Endothelial cell of umbilical vein (primary cell): ENCODE results near the gene DAND5. TPM values are rescaled to one million over a fixed set of nuclear protein-coding genes. Genes with fewer than 3 reads are reported as not detected.

ENCODE experiments used
- BruUV-seq: library from RNA; stranded (reverse); fragments of 400-500 nt; replicated peaks from 2 replicates; lab custom pipeline; 2021; lab: Mats Ljungman, UMichigan
- CTCF ChIA-PET: fragments of 300-600, 350-600 bp; sonication (Branson Sonifier 250); formaldehyde crosslinking; loops from one replicate; lab custom pipeline; 2021; ENCODE audit warnings: antibody characterized with exemption, inconsistent platforms; lab: Charles Lee
- POLR2A ChIA-PET: fragments of 300-600, 350-600 bp; sonication (Branson Sonifier 250); formaldehyde crosslinking; loops from one replicate; lab custom pipeline; 2021; ENCODE audit warnings: antibody characterized with exemption, inconsistent platforms; lab: Charles Lee
- DNase-seq: peaks from one replicate; pipeline ENCODE4 v3.0.0-alpha.2; 2011; ENCODE audit warnings: low read depth, low spot score
- FAIRE-seq: peaks from 2 replicates; lab custom pipeline; 2011; peaks lifted over from hg19 to GRCh38; lab: Jason Lieb, UNC
- H2AFZ ChIP-seq: 2 replicates; pipeline ENCODE4 v1.6.0; 2012; ENCODE audit warnings: low read depth, low read length, control low read depth, inconsistent platforms
- H3K27ac ChIP-seq: 2 replicates; pipeline ENCODE4 v1.5.1; 2011; ENCODE audit warnings: low read depth, mild to moderate bottlenecking, control low read depth, low read length, moderate library complexity; ENCODE audit not compliant: insufficient read depth
- H3K27me3 ChIP-seq, 2 experiments: 2 replicates each; pipeline versions ENCODE4 v1.6.0 to v1.6.1; 2011; ENCODE audit warnings: low read length in 2 of 2, mixed read lengths in 1 of 2; ENCODE audit not compliant: control insufficient read depth in 2 of 2, insufficient read depth in 2 of 2
- H3K36me3 ChIP-seq, 2 experiments: 2 replicates in 1 of 2; 3 replicates in 1 of 2; pipeline ENCODE4 v1.5.1; 2011; ENCODE audit warnings: low read length in 2 of 2, mild to moderate bottlenecking in 1 of 2, moderate library complexity in 1 of 2; ENCODE audit not compliant: control insufficient read depth in 2 of 2, insufficient read depth in 2 of 2; ENCODE audit errors: extremely low read depth in 1 of 2
- H3K4me1 ChIP-seq: 3 replicates; pipeline ENCODE4 v1.5.1; 2011; ENCODE audit warnings: mild to moderate bottlenecking, low read length; ENCODE audit not compliant: control insufficient read depth, insufficient read depth; ENCODE audit errors: extremely low read depth
- H3K4me2 ChIP-seq: 2 replicates; pipeline ENCODE4 v1.6.1; 2011; ENCODE audit warnings: low read length, control low read depth, mixed read lengths; ENCODE audit not compliant: insufficient read depth
- H3K4me3 ChIP-seq, 3 experiments: fragments of 200-600 bp in 1 of 3; sonication (generic), shearing (Covaris generic) in 1 of 3; replicated peaks in 1 of 3; 2 replicates each; pipeline ENCODE4 v1.5.1; 2011 to 2016; ENCODE audit warnings: control low read depth in 3 of 3, low read length in 3 of 3, mild to moderate bottlenecking in 2 of 3, inconsistent platforms in 1 of 3, low read depth in 1 of 3, moderate library complexity in 1 of 3; ENCODE audit not compliant: insufficient read depth in 1 of 3
- H3K79me2 ChIP-seq: 2 replicates; pipeline ENCODE4 v1.6.0; 2012; ENCODE audit warnings: low read length, inconsistent platforms; ENCODE audit not compliant: control insufficient read depth, insufficient read depth
- H3K9ac ChIP-seq: replicated peaks from 2 replicates; pipeline ENCODE3; 2011; ENCODE audit warnings: low read length, control low read depth; ENCODE audit not compliant: insufficient read depth; ENCODE audit errors: extremely low read depth
- H3K9me1 ChIP-seq: replicated peaks from 3 replicates; pipeline ENCODE4 v1.6.0; 2011; ENCODE audit warnings: mild to moderate bottlenecking, low read length; ENCODE audit not compliant: control insufficient read depth, insufficient read depth; ENCODE audit errors: extremely low read depth
- H3K9me3 ChIP-seq: replicated peaks from 2 replicates; pipeline ENCODE4 v1.5.1; 2012; ENCODE audit warnings: low read length, inconsistent platforms; ENCODE audit not compliant: control insufficient read depth, insufficient read depth
- H4K20me1 ChIP-seq: replicated peaks from 2 replicates; pipeline ENCODE3; 2011; ENCODE audit warnings: mild to moderate bottlenecking, low read length; ENCODE audit not compliant: control insufficient read depth, insufficient read depth; ENCODE audit errors: extremely low read depth
- CTCF ChIP-seq, 2 donors: IDR thresholded peaks; 1 replicate in 1 of 2; 2 replicates in 1 of 2; pipeline ENCODE4 v1.5.1; 2011; ENCODE audit warnings: low read length in 2 of 2, mild to moderate bottlenecking in 2 of 2, moderate library complexity in 2 of 2, control low read depth in 1 of 2, inconsistent platforms in 1 of 2, low read depth in 1 of 2; ENCODE audit not compliant: insufficient read depth in 1 of 2; ENCODE audit errors: extremely low read depth in 1 of 2
- EZH2 ChIP-seq: IDR thresholded peaks from 2 replicates; pipeline ENCODE4 v1.6.1; 2012; ENCODE audit warnings: borderline replicate concordance, low read depth, mild to moderate bottlenecking, moderate library complexity, low read length, inconsistent platforms; ENCODE audit not compliant: severe bottlenecking
- FOS ChIP-seq: IDR thresholded peaks from 2 replicates; pipeline ENCODE4 v1.6.1; 2011; ENCODE audit warnings: mild to moderate bottlenecking, low read length, moderate library complexity, borderline replicate concordance; ENCODE audit not compliant: insufficient read depth
- GATA2 ChIP-seq: IDR thresholded peaks from 2 replicates; pipeline ENCODE4 v1.7.0; 2011; ENCODE audit warnings: low read depth, mild to moderate bottlenecking, moderate library complexity, mixed read lengths, low read length; ENCODE audit not compliant: insufficient read length, insufficient read depth
- JUN ChIP-seq: IDR thresholded peaks from 2 replicates; pipeline ENCODE4 v1.6.1; 2011; ENCODE audit warnings: borderline replicate concordance, low read depth; ENCODE audit not compliant: insufficient read length, insufficient read depth
- MAX ChIP-seq: IDR thresholded peaks from 2 replicates; pipeline ENCODE4 v1.6.1; 2011; ENCODE audit not compliant: insufficient read depth, insufficient read length
- MYC ChIP-seq: IDR thresholded peaks from one replicate; pipeline ENCODE4 v1.6.1; 2011; ENCODE audit warnings: mild to moderate bottlenecking, low read depth, low read length
- POLR2A ChIP-seq: IDR thresholded peaks from 2 replicates; pipeline ENCODE4 v1.6.1; 2012; ENCODE audit warnings: low read depth, mild to moderate bottlenecking, control low read depth, low read length
- POLR2AphosphoS5 ChIP-seq: IDR thresholded peaks from 2 replicates; pipeline ENCODE4 v1.6.1; 2012; ENCODE audit warnings: low read depth, mild to moderate bottlenecking, control low read depth, low read length, moderate library complexity; ENCODE audit not compliant: insufficient read depth
- dilution Hi-C: fragments of 300-500 bp; cut with MboI; formaldehyde crosslinking; loops from one replicate; pipeline ENCODE4 v1.15.0; 2019; ENCODE audit warnings: low sequenced_read_pairs; ENCODE audit not compliant: extremely low pct_ligation_motif_present
- intact Hi-C: fragments of 100-400 bp; cut with micrococcal nuclease; formaldehyde crosslinking; loops from one replicate; pipeline ENCODE4 v1.10.0; 2022
- polyA plus RNA-seq, 4 experiments: library from polyadenylated mRNA; depleted of rRNA in 3 of 4; stranded (reverse) in 3 of 4; unstranded in 1 of 4; fragments of >200 nt; gene quantifications; 2 replicates each; pipeline versions ENCODE4 v1.2.1 to v1.2.3, GENCODE V29; 2011 to 2012; ENCODE audit warnings: missing spikeins in 1 of 4
- total RNA-seq: library from RNA; stranded (reverse); gene quantifications from 2 replicates; pipeline ENCODE4 v1.2.3, GENCODE V29; 2021

DAND5 gene
- total and polyA plus RNA-seq, 2 donors (not counting 3 experiments of a cell fraction or from before 2014, with no cell fraction given) = 0.06 to 0.20 TPM

GRCh38 chr19:12992729-12993128, 23.4 kb downstream of the DAND5 start:
- ChIA-PET CTCF (interaction anchor here (0.8 to 3.7 kb wide), 7 partner anchors 8 to 68 kb away, joined by 3 to 24 read pairs (median 4); no protein-coding TSS in a partner anchor), POLR2A (no interaction called here)
- Histone ChIP-seq H3K4me3 (no peak overlapping the region), H3K79me2 (no peaks in the 10 kb centered on the region), H3K36me3 (no peaks in the 10 kb centered on the region), H4K20me1 (no peaks in the 10 kb centered on the region), H3K9me1 (no peaks in the 10 kb centered on the region), H3K9ac (no peak overlapping the region), H3K27ac (no peak overlapping the region), H3K4me1 (peaks cover 5% of the 10 kb centered on the region), H3K9me3 (no peaks in the 10 kb centered on the region), H3K27me3 (no peaks in the 10 kb centered on the region), H3K4me2 (no peak overlapping the region), H2AFZ (no peak overlapping the region)
- no TSS peak for BruUV-seq
- TF ChIP-seq POLR2AphosphoS5 = no peak
- no peak for TF ChIP-seq MYC
- no peak for TF ChIP-seq FOS
- no peak for TF ChIP-seq CTCF (IDR thresholded peaks at IDR 0.05; ENCODE audit: extremely low read depth in 1 of 2, insufficient read depth in 1 of 2, low read depth in 1 of 2, low read length in 2 of 2)
- TF ChIP-seq JUN = no peak
- no peak for TF ChIP-seq GATA2
- TF ChIP-seq MAX = no peak
- no peak for TF ChIP-seq EZH2
- TF ChIP-seq POLR2A = no peak
- intact Hi-C loops (no loop called here), dilution Hi-C loops (no loop called here)
- FAIRE-seq = no peak
- no peak for DNase-seq
